Stomach (tissue), 4 donors: ENCODE results near the gene ATP8A2.

ENCODE experiments used
- CTCF ChIP-seq, 7 experiments: fragments of 450-650 bp in 4 of 7; fragments of 200-600 bp in 3 of 7; sonication (generic) in 3 of 7; IDR thresholded peaks; one replicate each; pipeline ENCODE4 v1.5.1; 2016 to 2019; ENCODE audit warnings: antibody characterized with exemption in 7 of 7, control low read depth in 2 of 7, mild to moderate bottlenecking in 1 of 7
- EP300 ChIP-seq: sonication (generic); formaldehyde crosslinking; IDR thresholded peaks from one replicate; pipeline ENCODE4 v1.6.1; 2017; ENCODE audit warnings: antibody characterized with exemption
- POLR2A ChIP-seq, 4 donors: fragments of 450-650 bp; IDR thresholded peaks; one replicate each; pipeline ENCODE4 v1.6.1; 2016; ENCODE audit warnings: antibody characterized with exemption in 4 of 4, control low read depth in 2 of 4, mild to moderate bottlenecking in 1 of 4, moderate library complexity in 1 of 4
- POLR2AphosphoS5 ChIP-seq, 3 donors: sonication (generic); formaldehyde crosslinking; IDR thresholded peaks; one replicate each; pipeline ENCODE4 v1.6.1; 2016; ENCODE audit warnings: antibody characterized with exemption in 3 of 3

- TF ChIP-seq POLR2AphosphoS5 (IDR thresholded peaks at IDR 0.05), result no peak
- no peak for TF ChIP-seq CTCF (IDR thresholded peaks at IDR 0.05)
- TF ChIP-seq POLR2A (IDR thresholded peaks at IDR 0.05), result no peak
- no peak for TF ChIP-seq EP300
Measured at GRCh38 chr13:25887962-25888655, 516.3 kb downstream of the ATP8A2 start.
